GM23248 (cell line): ENCODE data around the gene MGAM2. TPM values are rescaled to one million over a fixed set of nuclear protein-coding genes. Genes with fewer than 3 reads are reported as not detected.

Experiments used
- DNase-seq: peaks from one replicate; pipeline ENCODE4 v3.0.0-alpha.2; 2015
- H2AFZ ChIP-seq: fragments of 200-600 bp; sonication (generic); 2 replicates; pipeline ENCODE4 v1.6.1; 2016; ENCODE audit warnings: antibody characterized with exemption
- H3F3A ChIP-seq: fragments of 200-600 bp; sonication (generic); 2 replicates; pipeline ENCODE4 v1.6.1; 2016; ENCODE audit warnings: mild to moderate bottlenecking, antibody characterized with exemption, mixed run types; ENCODE audit not compliant: insufficient read depth
- H3K27ac ChIP-seq: fragments of 200-600 bp; sonication (generic); 2 replicates; pipeline ENCODE4 v1.5.1; 2016; ENCODE audit warnings: mild to moderate bottlenecking
- H3K27me3 ChIP-seq: fragments of 200-600 bp; sonication (generic); replicated peaks from 2 replicates; pipeline ENCODE4 v1.6.1; 2016; ENCODE audit warnings: mild to moderate bottlenecking; ENCODE audit not compliant: insufficient read depth
- H3K36me3 ChIP-seq: fragments of 200-600 bp; sonication (generic); 2 replicates; pipeline ENCODE4 v1.6.1; 2016; ENCODE audit warnings: low read depth, mild to moderate bottlenecking
- H3K4me1 ChIP-seq: fragments of 200-600 bp; sonication (generic); 2 replicates; pipeline ENCODE4 v1.6.1; 2016; ENCODE audit warnings: mild to moderate bottlenecking; ENCODE audit not compliant: insufficient read depth
- H3K4me2 ChIP-seq: fragments of 200-600 bp; sonication (generic); one replicate; pipeline ENCODE4 v1.6.1; 2016; ENCODE audit warnings: mild to moderate bottlenecking; ENCODE audit not compliant: unreplicated experiment
- H3K4me3 ChIP-seq: fragments of 200-600 bp; sonication (generic); 2 replicates; pipeline ENCODE4 v1.5.1; 2016; ENCODE audit warnings: mild to moderate bottlenecking
- H3K79me2 ChIP-seq: fragments of 200-600 bp; sonication (generic); 2 replicates; pipeline ENCODE4 v1.6.1; 2016; ENCODE audit warnings: mild to moderate bottlenecking; ENCODE audit not compliant: insufficient read depth
- H3K9ac ChIP-seq: fragments of 200-600 bp; sonication (generic); 2 replicates; pipeline ENCODE4 v1.6.1; 2016; ENCODE audit warnings: mild to moderate bottlenecking
- H3K9me2 ChIP-seq: fragments of 200-600 bp; sonication (generic); 2 replicates; pipeline ENCODE4 v1.6.1; 2016; ENCODE audit warnings: mixed run types, mild to moderate bottlenecking, moderate library complexity; ENCODE audit not compliant: insufficient read depth
- H3K9me3 ChIP-seq: fragments of 200-600 bp; sonication (generic); one replicate; pipeline ENCODE4 v1.6.1; 2017; ENCODE audit warnings: low read depth
- H4K20me1 ChIP-seq: fragments of 200-600 bp; sonication (generic); 2 replicates; pipeline ENCODE4 v1.6.0; 2016; ENCODE audit not compliant: insufficient read depth
- EZH2 ChIP-seq: fragments of 200-600 bp; sonication (generic); IDR thresholded peaks from 2 replicates; pipeline ENCODE4 v1.6.1; 2018; ENCODE audit warnings: antibody characterized with exemption, mild to moderate bottlenecking; ENCODE audit not compliant: insufficient read depth, poor library complexity, severe bottlenecking
- EZH2phosphoT487 ChIP-seq: fragments of 200-600 bp; sonication (generic); IDR thresholded peaks from 2 replicates; pipeline ENCODE4 v1.6.1; 2018; ENCODE audit warnings: antibody characterized with exemption, moderate library complexity, mild to moderate bottlenecking, low read depth; ENCODE audit not compliant: insufficient read depth
- WGBS, 2 experiments: methylation state at CpG; one replicate each; pipeline ENCODE4 v1.1.6; 2015 to 2017; ENCODE audit warnings: low lambda C conversion rate in 2 of 2, low coverage in 1 of 2; ENCODE audit errors: missing lambda C conversion rate in 2 of 2; 5-methylcytosine and 5-hydroxymethylcytosine counted together
- in situ Hi-C: fragments of 300-500 bp; cut with MboI; formaldehyde crosslinking; loops from 2 replicates; pipeline ENCODE4 v1.15.0; 2020
- polyA plus RNA-seq: library from polyadenylated mRNA; unstranded; fragments of >200 nt; fragmentation: Nextera tagmentation; extraction: Ambion mirVana; gene quantifications from 2 replicates; pipeline ENCODE4 v1.2.1, GENCODE V29; 2016
- total RNA-seq: library from RNA; depleted of rRNA; stranded (reverse); fragments of >200 nt; shearing (Covaris generic); gene quantifications from 2 replicates; pipeline ENCODE4 v1.2.3, GENCODE V29; 2014

MGAM2 gene
- total and polyA plus RNA-seq, 2 experiments from 2014 or later: not detected

- no peaks in the 10 kb centered on the region for H4K20me1 ChIP-seq
- no peak overlapping the region for H3K27ac ChIP-seq
- no peaks in the 10 kb centered on the region for H3K27me3 ChIP-seq
- no peaks in the 10 kb centered on the region for H3K36me3 ChIP-seq
- H3K9me3 ChIP-seq: no peaks in the 10 kb centered on the region
- no peak overlapping the region for H2AFZ ChIP-seq
- in situ Hi-C loops: no loop called here
- TF ChIP-seq EZH2 (no peak), EZH2phosphoT487 (no peak)
- H3K4me1 ChIP-seq: no peaks in the 10 kb centered on the region
- no peak overlapping the region for H3K9ac ChIP-seq
- no peak for DNase-seq
- 13 to 16% methylated on average over 2 of the region's 2 CpGs for WGBS, 2 experiments
- H3K9me2 ChIP-seq: no peaks in the 10 kb centered on the region
- no peaks in the 10 kb centered on the region for H3K79me2 ChIP-seq
- no peak overlapping the region for H3K4me2 ChIP-seq
- H3F3A ChIP-seq: no peaks in the 10 kb centered on the region
- no peak overlapping the region for H3K4me3 ChIP-seq
These were observed 47.4 kb downstream of the MGAM2 start for GRCh38 chr7:142158736-142159496.

GRCh38 chr7:142161921-142162320 lies 50.4 kb downstream of the MGAM2 start:
- 0 to 5% methylated on average over 1 of the region's 1 CpG for WGBS, 2 experiments
- no peaks in the 10 kb centered on the region for H3F3A ChIP-seq
- in situ Hi-C loops: no loop called here
- no peak overlapping the region for H3K4me3 ChIP-seq
- TF ChIP-seq EZH2 (no peak), EZH2phosphoT487 (no peak)
- no peaks in the 10 kb centered on the region for H3K79me2 ChIP-seq
- H3K9me2 ChIP-seq: no peaks in the 10 kb centered on the region
- H3K9me3 ChIP-seq: no peaks in the 10 kb centered on the region
- no peak overlapping the region for H3K27ac ChIP-seq
- no peaks in the 10 kb centered on the region for H3K27me3 ChIP-seq
- no peak overlapping the region for H2AFZ ChIP-seq
- no peaks in the 10 kb centered on the region for H3K4me1 ChIP-seq
- no peak overlapping the region for H3K9ac ChIP-seq
- no peak overlapping the region for H3K4me2 ChIP-seq
- H3K36me3 ChIP-seq: no peaks in the 10 kb centered on the region
- DNase-seq: no peak
- H4K20me1 ChIP-seq: no peaks in the 10 kb centered on the region

GRCh38 chr7:142168746-142169145 lies 57.2 kb downstream of the MGAM2 start:
- Histone ChIP-seq H3K4me2 (no peak overlapping the region), H3K27ac (no peak overlapping the region), H3K36me3 (no peaks in the 10 kb centered on the region), H3F3A (no peaks in the 10 kb centered on the region), H3K4me1 (no peaks in the 10 kb centered on the region), H3K9ac (no peak overlapping the region), H2AFZ (no peak overlapping the region), H3K9me2 (no peaks in the 10 kb centered on the region), H3K27me3 (no peaks in the 10 kb centered on the region), H3K9me3 (no peaks in the 10 kb centered on the region), H3K4me3 (no peak overlapping the region), H4K20me1 (no peaks in the 10 kb centered on the region), H3K79me2 (no peaks in the 10 kb centered on the region)
- TF ChIP-seq EZH2phosphoT487: no peak
- no peak for TF ChIP-seq EZH2
- in situ Hi-C loops: no loop called here
- peak; percentile 50 for DNase-seq
- 49% methylated on average over 2 of the region's 2 CpGs for WGBS, 2 experiments

GRCh38 chr7:142172932-142173331 lies 61.4 kb downstream of the MGAM2 start:
- WGBS, 2 experiments: 4 to 6% methylated on average over 4 of the region's 4 CpGs
- Histone ChIP-seq H3K9me3 (no peaks in the 10 kb centered on the region), H4K20me1 (no peaks in the 10 kb centered on the region), H3K9ac (no peak overlapping the region), H3K36me3 (no peaks in the 10 kb centered on the region), H3K27me3 (no peaks in the 10 kb centered on the region), H3K27ac (no peak overlapping the region), H3K79me2 (no peaks in the 10 kb centered on the region), H3K4me1 (no peaks in the 10 kb centered on the region), H3F3A (0 out of 2 replicates have a peak, but pooled peaks cover under 1% of the 10 kb centered on the region), H3K4me2 (no peak overlapping the region), H3K4me3 (no peak overlapping the region), H2AFZ (no peak overlapping the region), H3K9me2 (no peaks in the 10 kb centered on the region)
- in situ Hi-C loops: no loop called here
- no peak for DNase-seq
- TF ChIP-seq EZH2: no peak
- TF ChIP-seq EZH2phosphoT487: no peak
